Stimulated activated CD8-positive, alpha-beta memory T cell treated with anti-CD3 and anti-CD28 coated beads, Interleukin-7, amount 100 ng/mL, for 48 hours (primary cell): Measurements from ENCODE around the gene HSPBP1.
A peak's percentile ranks its signal among the peaks of the same experiment; 100 is the strongest.

Experiments
- DNase-seq, 2 donors: peaks; one replicate each; pipeline ENCODE4 v3.0.0-alpha.2; 2020; ENCODE audit warnings: low read depth in 1 of 2; ENCODE audit errors: extremely low read depth in 1 of 2

Gene HSPBP1

GRCh38 chr19:55223291-55224037 is 56.4 kb downstream of the HSPBP1 start:
- no peak for DNase-seq

DNA sequence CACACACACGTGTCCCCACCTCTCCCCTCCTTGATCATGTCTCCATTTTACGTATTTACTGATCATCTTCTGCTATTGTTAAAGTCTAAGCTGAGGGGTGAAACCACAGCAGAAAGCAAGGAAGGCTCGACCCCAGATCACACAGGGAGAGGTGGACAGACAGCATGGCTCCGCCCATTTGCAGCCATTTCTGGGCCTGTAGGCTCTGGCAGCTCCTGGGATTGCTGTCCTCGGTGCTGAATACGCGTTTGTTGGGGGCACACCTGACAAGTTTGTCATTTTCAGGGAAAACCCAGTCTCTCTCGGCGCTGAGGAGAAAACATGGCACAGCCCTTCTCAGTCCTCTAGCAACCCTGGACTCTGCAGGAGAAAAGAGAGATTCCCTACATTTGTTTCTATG is 59.4 kb downstream of the HSPBP1 start:
- DNase-seq: no peak

- DNase-seq: peak; percentile 14 to 57
Measured at GRCh38 chr19:55216461-55217198, 63.3 kb downstream of the HSPBP1 start.

DNA sequence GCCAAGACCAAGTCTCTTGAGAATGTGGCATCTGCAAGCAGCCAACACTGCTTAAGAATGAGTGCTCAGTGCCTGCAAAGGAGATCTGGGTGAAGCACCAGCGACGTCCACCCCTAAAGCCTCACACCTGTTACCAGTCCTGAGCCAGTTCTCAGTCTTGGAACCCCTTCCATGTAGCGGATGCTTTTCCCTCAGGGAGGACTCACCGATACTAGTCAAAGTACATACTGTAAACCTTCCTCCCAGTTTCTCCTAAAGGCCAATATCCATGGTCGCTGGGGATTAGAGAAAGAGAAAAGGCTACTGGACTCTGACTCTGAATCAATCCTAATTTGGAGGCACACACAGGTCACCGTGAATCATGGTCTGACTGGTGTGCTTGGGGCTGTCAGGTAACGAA is 66.4 kb downstream of the HSPBP1 start:
- no peak for DNase-seq

- peak; percentile 6 to 33 for DNase-seq
Measured at GRCh38 chr19:55212447-55212846, 67.5 kb downstream of the HSPBP1 start.
